ENCODE results near the gene DPH5.
"Not testable (repeated sequence)": the region's sequence is repeated elsewhere in the genome, so short reads cannot be mapped to it uniquely, and the experiment has no call there.

The DPH5 gene

GRCh38 chr1:101025657-101026429, at the start of gene DPH5:
DPH5 (minus strand) TSS chr1:101025784; CDS start chr1:101025443, 341 bp downstream.
- DNase-seq: peak; percentile 86 to 90

GRCh38 chr1:101073836-101074235, 48.3 kb upstream of the DPH5 start:
- no peak for DNase-seq

- no peak for DNase-seq
Measured at GRCh38 chr1:101071470-101071891, 45.9 kb upstream of the DPH5 start.

DNA sequence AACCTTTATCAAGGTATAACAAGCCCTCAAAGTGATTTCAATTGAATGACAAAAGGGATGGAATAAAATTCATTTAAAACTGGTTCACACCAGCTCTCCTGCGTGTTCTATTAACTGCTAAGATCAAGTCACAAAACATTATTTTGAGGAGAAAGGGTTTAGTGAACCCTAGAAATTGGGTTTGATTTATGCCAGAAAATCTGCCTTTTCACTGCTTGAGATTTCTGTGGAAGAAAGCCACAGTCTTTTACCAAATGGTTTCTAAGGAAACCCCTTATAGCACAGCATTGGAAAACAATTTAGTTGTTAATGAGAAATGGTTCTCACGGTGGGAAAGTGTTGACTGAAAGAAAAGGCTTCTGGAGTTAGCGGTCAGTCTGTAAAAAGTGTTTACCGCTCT, 43.6 kb upstream of the DPH5 start:
- no peak for DNase-seq

GRCh38 chr1:101066937-101067335, 41.4 kb upstream of the DPH5 start:
- not testable (repeated sequence) for DNase-seq

DNA sequence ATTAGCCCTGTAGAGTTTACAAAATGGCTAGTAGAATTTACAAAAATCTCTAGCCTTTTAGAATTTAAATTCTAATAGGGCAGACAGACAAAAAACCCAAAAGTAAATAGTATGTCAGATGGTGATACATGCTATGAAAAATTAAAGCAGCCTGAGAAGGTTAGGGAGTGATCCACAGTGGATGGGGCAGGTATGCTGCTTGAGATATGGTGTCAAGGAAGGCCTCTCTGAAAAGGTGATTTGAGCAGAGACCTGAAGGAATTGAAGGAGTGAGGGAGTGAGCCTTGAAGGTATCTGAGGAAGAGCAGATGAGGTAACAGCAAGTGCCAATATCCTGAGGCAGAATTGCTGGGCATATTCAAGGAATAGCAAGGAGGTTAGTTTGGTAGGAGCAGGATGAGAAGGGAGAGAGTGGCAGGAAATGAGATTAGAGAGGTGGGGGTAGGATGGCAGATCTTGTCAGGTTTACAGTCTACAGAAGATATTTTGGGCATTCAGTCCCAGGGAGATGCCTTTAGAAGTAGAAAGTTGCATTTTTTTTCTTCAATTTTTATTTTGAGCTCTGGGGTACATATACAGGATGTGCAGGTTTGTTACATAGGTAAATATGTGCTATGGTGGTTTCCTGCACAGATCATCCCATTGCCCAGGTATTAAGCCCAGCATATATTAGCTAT, 40.8 kb upstream of the DPH5 start:
- no peak for DNase-seq

DNA sequence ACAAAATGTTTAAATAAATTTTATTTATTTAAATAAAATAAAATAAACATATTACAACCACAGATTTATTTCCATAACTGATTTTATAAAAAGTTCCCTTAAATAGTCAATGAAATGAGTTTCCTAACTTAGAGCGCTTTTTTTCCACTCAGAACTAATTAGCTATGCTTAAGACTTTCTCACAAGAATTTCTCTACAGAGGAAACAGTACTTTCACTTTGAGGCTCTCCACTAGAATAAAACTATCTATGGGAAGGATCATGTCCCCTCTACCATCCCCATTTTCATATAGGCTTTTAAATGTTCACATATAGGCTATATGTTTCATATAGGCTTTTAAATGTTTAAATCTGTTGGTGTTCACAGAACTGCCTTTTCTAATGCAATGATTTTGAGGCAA, 40.0 kb upstream of the DPH5 start:
- no peak for DNase-seq

GRCh38 chr1:101064697-101065096, 39.1 kb upstream of the DPH5 start:
- no peak for DNase-seq

DNA sequence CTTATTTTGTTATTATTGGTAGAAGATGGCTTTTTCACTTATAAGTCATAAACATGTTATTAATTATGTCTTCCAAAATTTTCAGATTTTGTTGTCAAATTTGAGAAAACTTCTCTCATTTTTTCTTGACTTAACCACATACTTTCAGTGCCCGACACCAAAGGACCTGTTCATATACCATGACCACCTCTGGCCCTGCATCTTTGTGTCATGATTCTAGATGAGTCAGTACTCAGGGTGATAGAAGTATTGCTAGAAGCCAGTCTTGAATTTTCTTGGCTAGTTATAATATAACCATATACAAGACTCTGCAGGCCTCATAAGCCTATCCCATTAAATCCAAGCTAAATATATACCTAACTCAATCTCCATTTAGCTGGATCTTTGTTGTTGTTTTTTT, 35.4 kb upstream of the DPH5 start:
- DNase-seq: no peak

DNA sequence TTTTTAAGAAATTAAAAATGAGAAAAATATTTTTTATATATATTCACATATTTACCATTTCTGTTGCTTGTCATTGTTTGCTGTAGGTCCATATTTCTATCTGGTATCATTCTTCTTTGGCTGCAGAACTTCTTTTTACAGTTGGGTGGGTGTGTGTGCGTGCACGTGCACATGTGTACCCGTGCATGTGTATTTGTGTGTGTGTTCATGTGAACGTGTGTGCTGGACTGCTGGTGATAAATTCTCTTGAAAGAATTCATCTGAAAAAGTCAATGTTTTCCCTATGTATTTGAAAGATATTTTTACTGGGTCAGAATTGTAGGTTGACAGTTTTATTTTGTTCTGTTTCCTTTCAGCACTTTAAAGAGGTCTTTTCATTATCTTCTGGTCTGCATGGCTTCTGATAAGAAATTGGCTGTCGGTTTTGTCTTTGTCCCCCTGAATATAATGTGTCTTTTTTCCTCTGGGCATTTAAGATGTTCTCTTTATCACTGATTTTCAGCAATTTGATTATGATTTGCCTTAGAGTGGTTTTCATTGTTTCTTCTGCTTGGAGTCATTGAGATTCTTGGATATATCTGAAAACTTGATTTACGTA, 34.5 kb upstream of the DPH5 start:
- DNase-seq: no peak

GRCh38 chr1:101055623-101056022, 30.0 kb upstream of the DPH5 start:
- no peak for DNase-seq

- no peak for DNase-seq
Measured at GRCh38 chr1:101051688-101052638, 26.4 kb upstream of the DPH5 start.

- no peak for DNase-seq
Measured at GRCh38 chr1:101050869-101051268, 25.3 kb upstream of the DPH5 start.

DNA sequence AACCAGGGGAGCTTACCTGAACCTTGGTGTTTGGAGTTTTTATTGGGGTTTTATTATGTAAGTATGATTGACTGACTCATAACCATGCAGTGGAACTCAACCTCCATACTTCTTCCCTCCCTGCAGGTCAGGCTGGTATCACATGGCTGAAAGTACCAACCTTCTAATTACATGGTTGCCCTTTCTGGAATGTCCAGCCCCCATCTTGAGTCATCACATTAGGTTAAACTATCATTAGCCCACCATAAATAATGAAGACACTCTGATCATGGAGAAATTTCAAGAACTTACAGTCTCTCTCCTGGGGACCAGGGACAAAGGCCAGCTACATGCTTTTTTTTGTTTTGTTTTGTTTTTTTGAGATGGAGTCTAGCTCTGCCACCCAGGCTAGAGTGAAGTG, 19.2 kb upstream of the DPH5 start:
- no peak for DNase-seq

DNA sequence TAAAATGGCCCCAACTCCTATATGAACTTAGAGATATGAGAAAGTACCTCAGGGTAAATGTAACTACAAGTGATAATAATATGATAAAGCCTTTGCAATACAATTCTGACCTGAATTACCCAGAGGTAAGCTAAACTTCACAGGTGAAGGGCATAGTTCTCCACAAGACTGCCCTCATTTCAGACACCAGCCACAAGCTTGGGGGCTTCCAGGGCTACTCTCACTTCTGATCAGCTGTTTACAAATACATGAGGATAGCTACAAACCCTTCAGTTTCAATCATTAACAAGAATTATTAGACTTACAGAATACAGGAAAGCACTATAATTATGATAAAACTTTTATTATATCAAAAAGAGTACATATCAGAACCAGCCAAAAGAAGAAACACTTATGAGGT, 18.7 kb upstream of the DPH5 start:
- DNase-seq: no peak

DNA sequence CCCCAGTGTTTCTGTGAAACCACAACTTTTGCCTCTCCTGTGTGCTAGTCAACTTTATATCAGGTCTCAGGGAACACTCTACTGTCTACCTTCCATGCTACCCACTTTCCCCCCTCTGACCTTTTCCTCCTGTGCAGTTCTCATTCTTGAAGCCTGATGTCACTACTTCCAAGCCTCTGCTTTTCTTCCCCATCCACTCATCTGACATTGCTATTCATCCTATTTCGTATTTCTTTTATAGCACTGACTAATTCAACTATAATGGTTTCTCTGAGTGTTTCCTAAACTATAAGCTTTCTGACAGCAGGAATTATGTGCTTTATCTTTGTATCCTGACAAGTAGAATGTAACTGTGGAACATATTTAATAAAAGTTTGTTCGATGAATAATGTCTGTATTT, 18.2 kb upstream of the DPH5 start:
- DNase-seq: no peak

DNA sequence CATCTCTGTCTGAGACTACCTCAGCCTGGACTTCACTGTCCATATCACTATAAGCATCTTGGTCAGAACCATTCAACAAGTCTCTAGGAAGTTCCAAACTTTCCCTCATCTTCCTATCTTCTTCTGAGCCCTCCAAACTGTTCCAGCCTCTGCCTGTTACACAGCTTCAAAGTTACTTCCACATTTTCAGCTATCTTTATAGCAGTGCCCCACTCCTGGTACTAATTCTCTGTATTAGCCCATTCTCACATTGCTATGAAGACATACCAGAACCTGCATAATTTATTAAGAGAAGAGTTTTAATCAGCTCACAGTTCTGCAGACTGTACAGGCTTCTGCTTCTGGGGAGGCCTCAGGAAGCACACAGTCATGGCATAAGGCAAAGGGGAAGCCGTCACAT, 15.7 kb upstream of the DPH5 start:
- no peak for DNase-seq

DNA sequence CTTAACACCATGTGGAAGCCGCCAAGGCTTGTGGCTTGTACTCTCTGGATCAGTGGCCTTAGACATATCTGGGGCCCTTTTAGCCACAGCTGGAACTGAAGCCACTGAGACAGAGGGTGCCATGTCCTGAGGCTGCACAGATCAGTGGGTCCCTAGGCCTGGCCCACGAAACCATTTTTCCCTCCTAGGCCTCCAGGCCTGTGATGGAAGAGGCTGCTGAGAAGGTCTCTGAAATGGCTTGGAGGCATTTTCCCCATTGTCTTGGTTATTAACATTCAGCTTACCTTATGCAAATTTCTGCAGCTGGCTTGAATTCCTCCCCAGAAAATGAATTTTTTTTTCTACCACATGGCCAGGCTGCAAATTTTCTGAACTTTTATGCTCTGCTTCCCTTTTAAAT, 15.1 kb upstream of the DPH5 start:
- no peak for DNase-seq

DNA sequence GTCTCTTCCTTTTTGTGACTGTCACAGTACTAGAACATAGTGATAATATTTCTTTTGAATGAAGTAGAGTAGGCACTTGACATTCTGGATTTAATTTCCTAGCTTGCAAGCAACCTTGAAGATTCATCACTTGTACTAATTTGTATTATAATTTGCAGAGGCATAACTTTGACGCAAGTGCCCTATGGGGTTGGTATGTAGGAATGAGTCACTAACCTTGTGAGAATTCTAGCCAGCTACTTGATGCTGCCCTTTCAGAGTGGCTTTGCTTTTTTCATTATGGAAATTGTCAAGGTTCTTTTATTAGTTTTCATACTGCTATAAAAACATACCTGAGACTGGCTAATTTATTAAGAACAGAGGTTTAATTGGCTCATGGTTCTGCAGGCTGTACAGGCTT, 13.7 kb upstream of the DPH5 start:
- DNase-seq: no peak

DNA sequence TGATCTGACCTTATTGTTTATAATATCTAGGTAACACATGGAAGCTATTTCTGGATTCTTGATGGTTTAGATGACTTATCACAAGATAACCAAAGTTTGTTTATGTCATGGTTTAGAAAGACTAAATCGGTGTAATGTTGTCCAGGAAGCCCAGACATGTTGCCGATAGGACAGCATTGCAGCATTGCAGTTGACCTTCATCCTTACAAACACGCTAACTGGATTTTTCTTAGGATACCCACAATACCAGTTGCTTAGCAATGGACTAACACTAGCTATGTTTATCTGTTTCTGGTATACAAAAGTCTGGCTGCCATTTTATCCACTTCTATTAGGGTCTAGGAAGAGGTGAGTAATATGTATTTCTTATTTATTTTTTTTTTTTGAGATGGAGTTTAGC, 11.7 kb upstream of the DPH5 start:
- DNase-seq: no peak

DNA sequence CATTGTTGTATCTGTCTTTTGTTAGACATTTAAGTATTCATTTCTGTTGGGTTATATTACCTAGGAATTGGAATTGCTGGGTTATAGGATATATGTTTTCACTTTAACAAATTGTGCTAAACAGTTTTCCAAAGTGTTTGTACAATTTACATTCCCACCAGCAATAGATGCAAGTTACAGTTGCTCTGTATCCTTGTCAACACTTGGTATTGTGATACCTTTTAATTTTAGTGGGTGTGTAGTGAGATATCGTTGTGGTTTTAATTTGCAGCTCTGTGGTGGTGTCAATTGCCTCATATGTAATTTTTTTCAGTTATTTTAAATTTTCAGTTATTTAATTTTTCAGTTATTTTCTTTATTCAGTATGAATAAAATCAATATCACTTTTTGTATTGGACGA, 7.4 kb upstream of the DPH5 start:
- DNase-seq: no peak

GRCh38 chr1:101032129-101032528, 6.5 kb upstream of the DPH5 start:
- not testable (repeated sequence) for DNase-seq

DNA sequence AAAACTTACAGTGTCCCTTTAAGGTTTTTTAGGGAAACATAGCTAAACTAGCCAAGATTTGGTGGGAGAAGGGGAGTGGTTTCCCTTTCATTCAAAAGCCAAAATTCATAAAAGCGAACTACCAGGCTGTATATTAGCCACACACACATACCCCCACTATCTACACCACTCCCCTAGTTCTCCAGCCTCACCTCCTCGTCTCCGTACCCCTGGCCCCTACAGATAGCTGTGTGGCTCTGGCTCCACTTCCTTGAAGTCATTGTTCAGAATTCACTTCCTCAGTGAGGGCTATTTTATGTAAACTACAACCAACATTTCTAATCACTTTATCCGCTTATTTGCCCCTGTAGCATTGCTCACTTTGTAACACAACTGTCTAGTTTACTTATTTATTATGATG, 5.3 kb upstream of the DPH5 start:
- DNase-seq: no peak
